ENCODE measurements around the gene PIEZO2.

Gene PIEZO2

GRCh38 chr18:11021477-11021876, 127.9 kb downstream of the PIEZO2 start:
- in situ Hi-C loops (cut with HindIII; ENCODE audit: low pct_unique_long_range_greater_than_20kb, low sequenced_read_pairs): no loop called here
- no peak for DNase-seq (ENCODE audit: low read depth in 1 of 2, low spot score in 1 of 2)

GRCh38 chr18:11020877-11021414, 128.4 kb downstream of the PIEZO2 start:
- in situ Hi-C loops (cut with HindIII; ENCODE audit: low pct_unique_long_range_greater_than_20kb, low sequenced_read_pairs): no loop called here
- TF ChIP-seq JUND (IDR thresholded peaks at IDR 0.05; ENCODE audit: low read depth): no peak
- DNase-seq (ENCODE audit: low read depth in 1 of 2, low spot score in 1 of 2): no peak

More at GRCh38 chr18:11021477-11021876, 127.9 kb downstream of the PIEZO2 start:
- no peak for TF ChIP-seq JUND (IDR thresholded peaks at IDR 0.05; ENCODE audit: low read depth)

- DNase-seq (ENCODE audit: low read depth in 1 of 2, low spot score in 1 of 2): no peak
- TF ChIP-seq JUND (IDR thresholded peaks at IDR 0.05; ENCODE audit: low read depth): no peak
Observed at GRCh38 chr18:11020161-11020853, 129.1 kb downstream of the PIEZO2 start.

GRCh38 chr18:11019295-11020105, 129.9 kb downstream of the PIEZO2 start:
- in situ Hi-C loops (cut with HindIII; ENCODE audit: low pct_unique_long_range_greater_than_20kb, low sequenced_read_pairs): no loop called here
- TF ChIP-seq JUND (IDR thresholded peaks at IDR 0.05; ENCODE audit: low read depth): no peak
- DNase-seq (ENCODE audit: low read depth in 1 of 2, low spot score in 1 of 2): no peak

More at GRCh38 chr18:11020161-11020853, 129.1 kb downstream of the PIEZO2 start:
- in situ Hi-C loops (cut with HindIII; ENCODE audit: low pct_unique_long_range_greater_than_20kb, low sequenced_read_pairs): no loop called here

GRCh38 chr18:11009869-11010268, 139.5 kb downstream of the PIEZO2 start:
- in situ Hi-C loops (cut with HindIII; ENCODE audit: low pct_unique_long_range_greater_than_20kb, low sequenced_read_pairs): no loop called here
- no peak for DNase-seq (ENCODE audit: low read depth in 1 of 2, low spot score in 1 of 2)
- no peak for TF ChIP-seq JUND (IDR thresholded peaks at IDR 0.05; ENCODE audit: low read depth)

- DNase-seq (ENCODE audit: low read depth in 1 of 2, low spot score in 1 of 2): no peak
- in situ Hi-C loops (cut with HindIII; ENCODE audit: low pct_unique_long_range_greater_than_20kb, low sequenced_read_pairs): no loop called here
- no peak for TF ChIP-seq JUND (IDR thresholded peaks at IDR 0.05; ENCODE audit: low read depth)
Observed at GRCh38 chr18:11009147-11009546, 140.2 kb downstream of the PIEZO2 start.

GRCh38 chr18:11008505-11008904, 140.9 kb downstream of the PIEZO2 start:
- in situ Hi-C loops (cut with HindIII; ENCODE audit: low pct_unique_long_range_greater_than_20kb, low sequenced_read_pairs): no loop called here
- TF ChIP-seq JUND (IDR thresholded peaks at IDR 0.05; ENCODE audit: low read depth): no peak
- no peak for DNase-seq (ENCODE audit: low read depth in 1 of 2, low spot score in 1 of 2)

GRCh38 chr18:11005528-11005927, 143.8 kb downstream of the PIEZO2 start:
- no peak for DNase-seq (ENCODE audit: low read depth in 1 of 2, low spot score in 1 of 2)
- no peak for TF ChIP-seq JUND (IDR thresholded peaks at IDR 0.05; ENCODE audit: low read depth)
- in situ Hi-C loops (cut with HindIII; ENCODE audit: low pct_unique_long_range_greater_than_20kb, low sequenced_read_pairs): no loop called here

GRCh38 chr18:11004951-11005350, 144.4 kb downstream of the PIEZO2 start:
- in situ Hi-C loops (cut with HindIII; ENCODE audit: low pct_unique_long_range_greater_than_20kb, low sequenced_read_pairs): no loop called here
- TF ChIP-seq JUND (IDR thresholded peaks at IDR 0.05; ENCODE audit: low read depth): no peak
- no peak for DNase-seq (ENCODE audit: low read depth in 1 of 2, low spot score in 1 of 2)

GRCh38 chr18:11004294-11004693, 145.1 kb downstream of the PIEZO2 start:
- no peak for DNase-seq (ENCODE audit: low read depth in 1 of 2, low spot score in 1 of 2)
- in situ Hi-C loops (cut with HindIII; ENCODE audit: low pct_unique_long_range_greater_than_20kb, low sequenced_read_pairs): no loop called here
- TF ChIP-seq JUND (IDR thresholded peaks at IDR 0.05; ENCODE audit: low read depth): no peak

GRCh38 chr18:11002796-11003195, 146.6 kb downstream of the PIEZO2 start:
- TF ChIP-seq JUND (IDR thresholded peaks at IDR 0.05; ENCODE audit: low read depth): no peak
- in situ Hi-C loops (cut with HindIII; ENCODE audit: low pct_unique_long_range_greater_than_20kb, low sequenced_read_pairs): no loop called here
- DNase-seq (ENCODE audit: low read depth in 1 of 2, low spot score in 1 of 2): no peak

- no peak for DNase-seq (ENCODE audit: low read depth in 1 of 2, low spot score in 1 of 2)
- TF ChIP-seq JUND (IDR thresholded peaks at IDR 0.05; ENCODE audit: low read depth): no peak
- in situ Hi-C loops (cut with HindIII; ENCODE audit: low pct_unique_long_range_greater_than_20kb, low sequenced_read_pairs): no loop called here
Observed at GRCh38 chr18:11002277-11002676, 147.1 kb downstream of the PIEZO2 start.

GRCh38 chr18:11000071-11000470, 149.3 kb downstream of the PIEZO2 start:
- no peak for TF ChIP-seq JUND (IDR thresholded peaks at IDR 0.05; ENCODE audit: low read depth)
- DNase-seq (ENCODE audit: low read depth in 1 of 2, low spot score in 1 of 2): no peak
- in situ Hi-C loops (cut with HindIII; ENCODE audit: low pct_unique_long_range_greater_than_20kb, low sequenced_read_pairs): no loop called here
